Measurements from ENCODE around the gene ZNF80.

- no peak for TF ChIP-seq ASH2L (IDR thresholded peaks at IDR 0.05; ENCODE audit: low read length)
- no peak for TF ChIP-seq USF2 (IDR thresholded peaks at IDR 0.05; ENCODE audit: low read length)
- TF ChIP-seq MAX (IDR thresholded peaks at IDR 0.05): no peak
- TF ChIP-seq PHF8 (conservative IDR thresholded peaks at IDR 0.05; ENCODE audit: low read depth, low read length): no peak
- TF ChIP-seq CTCF (IDR thresholded peaks at IDR 0.05; ENCODE audit: control extremely low read depth in 1 of 3, insufficient read depth in 1 of 3, low read depth in 1 of 3, low read length in 3 of 3): no peak
- no peak for TF ChIP-seq ATF2 (IDR thresholded peaks at IDR 0.05; ENCODE audit: low read length)
- no peak for TF ChIP-seq EP300 (IDR thresholded peaks at IDR 0.05; ENCODE audit: borderline replicate concordance in 1 of 2, low read depth in 2 of 2, low read length in 2 of 2)
- no peak for TF ChIP-seq GABPA (IDR thresholded peaks at IDR 0.05; ENCODE audit: borderline replicate concordance, insufficient read depth, low read length)
- no peak for TF ChIP-seq MAFK (IDR thresholded peaks at IDR 0.05; ENCODE audit: low read depth, low read length)
- TF ChIP-seq TAF1 (IDR thresholded peaks at IDR 0.05; ENCODE audit: low read depth, low read length): no peak
- no peak for TF ChIP-seq SIRT6 (IDR thresholded peaks at IDR 0.05; ENCODE audit: low read length)
These were observed 24.1 kb downstream of the ZNF80 start for GRCh38 chr3:114213292-114213626.
